GM21717 (cell line): ENCODE results near the gene VPS13A.
A peak's percentile ranks its signal among the peaks of the same experiment; 100 is the strongest.

Experiments
- ATAC-seq: cut with Tn5 transposase; IDR thresholded peaks from one replicate; pipeline ENCODE4 v1.9.1; 2021; ENCODE audit warnings: mild to moderate bottlenecking, moderate library complexity; ENCODE audit not compliant: unreplicated experiment

Gene VPS13A

DNA sequence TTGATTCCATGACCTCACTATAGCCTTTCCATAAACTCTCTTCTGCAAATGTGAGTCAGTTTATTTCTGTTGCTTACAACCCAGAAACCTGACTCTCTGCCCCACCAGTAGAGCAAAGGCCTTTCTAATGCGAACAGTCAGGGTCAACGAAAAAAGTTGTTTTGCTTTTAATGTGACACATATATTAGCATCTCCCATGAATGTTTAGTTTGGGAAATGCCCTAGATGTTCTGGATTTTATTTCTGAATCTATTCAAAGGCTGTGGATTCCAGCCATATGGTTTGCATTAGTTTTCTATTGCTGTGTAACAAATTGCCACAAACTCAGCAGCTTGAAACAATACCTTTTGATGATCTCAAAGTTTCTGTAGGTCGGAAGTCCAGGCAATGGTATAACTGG, 277.3 kb downstream of the VPS13A start:
- no peak for ATAC-seq

DNA sequence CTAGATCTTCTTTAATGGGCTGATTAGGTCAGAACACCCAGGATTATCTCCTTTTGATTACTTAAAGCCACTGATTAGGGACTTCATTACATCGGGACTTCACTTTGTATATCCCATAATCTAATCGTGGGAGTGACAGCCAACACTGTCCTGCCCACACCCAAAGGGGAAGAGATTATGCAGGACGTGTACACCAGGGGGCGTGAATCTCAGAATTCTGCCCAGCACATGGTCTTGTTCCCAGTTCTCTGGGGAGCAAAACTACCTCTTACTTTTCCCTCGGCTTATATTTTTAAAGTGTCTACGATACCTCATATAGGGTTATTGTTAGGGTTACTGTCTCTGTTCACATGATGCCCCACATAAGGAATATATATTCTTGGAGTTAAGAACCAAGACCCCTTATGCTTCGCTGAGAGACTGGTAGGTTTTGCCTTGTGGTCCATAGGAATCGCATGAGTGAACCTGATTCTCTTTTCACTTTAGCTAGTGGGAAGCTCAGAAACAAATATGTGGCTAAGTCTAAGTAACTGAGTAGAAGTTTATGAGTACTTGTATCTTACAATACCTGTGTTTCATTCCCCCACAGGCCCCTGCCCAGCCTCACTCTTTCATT, 278.1 kb downstream of the VPS13A start:
- peak; percentile 56 for ATAC-seq

DNA sequence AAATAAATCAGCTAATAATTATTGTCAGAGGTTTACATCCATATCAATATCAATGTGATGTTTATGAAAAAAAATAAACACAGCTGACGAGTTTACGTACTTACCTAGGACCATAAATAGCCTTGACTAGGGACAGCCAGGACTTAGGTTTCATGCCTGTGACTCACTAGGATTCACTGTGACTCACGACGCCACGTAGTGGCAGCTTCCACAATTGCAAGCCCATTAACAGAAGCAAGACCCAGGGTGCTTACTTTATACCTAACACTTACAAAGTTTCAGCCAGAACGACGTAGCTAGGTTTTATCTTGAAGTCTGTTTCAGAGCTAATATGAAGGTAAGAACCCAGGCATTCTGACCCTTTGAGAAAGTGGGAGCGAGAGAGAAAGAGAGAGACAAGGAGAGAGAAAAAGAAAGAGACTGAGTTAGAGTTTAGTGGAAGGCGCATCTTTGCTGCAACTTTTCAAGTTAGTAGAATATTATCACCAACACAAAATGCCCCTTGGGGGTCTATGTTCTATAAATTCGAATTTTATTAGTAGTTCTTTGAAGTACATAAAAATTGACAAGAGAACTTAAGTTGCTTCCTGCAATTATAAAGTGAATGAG, 279.6 kb downstream of the VPS13A start:
- peak; percentile 83 for ATAC-seq

DNA sequence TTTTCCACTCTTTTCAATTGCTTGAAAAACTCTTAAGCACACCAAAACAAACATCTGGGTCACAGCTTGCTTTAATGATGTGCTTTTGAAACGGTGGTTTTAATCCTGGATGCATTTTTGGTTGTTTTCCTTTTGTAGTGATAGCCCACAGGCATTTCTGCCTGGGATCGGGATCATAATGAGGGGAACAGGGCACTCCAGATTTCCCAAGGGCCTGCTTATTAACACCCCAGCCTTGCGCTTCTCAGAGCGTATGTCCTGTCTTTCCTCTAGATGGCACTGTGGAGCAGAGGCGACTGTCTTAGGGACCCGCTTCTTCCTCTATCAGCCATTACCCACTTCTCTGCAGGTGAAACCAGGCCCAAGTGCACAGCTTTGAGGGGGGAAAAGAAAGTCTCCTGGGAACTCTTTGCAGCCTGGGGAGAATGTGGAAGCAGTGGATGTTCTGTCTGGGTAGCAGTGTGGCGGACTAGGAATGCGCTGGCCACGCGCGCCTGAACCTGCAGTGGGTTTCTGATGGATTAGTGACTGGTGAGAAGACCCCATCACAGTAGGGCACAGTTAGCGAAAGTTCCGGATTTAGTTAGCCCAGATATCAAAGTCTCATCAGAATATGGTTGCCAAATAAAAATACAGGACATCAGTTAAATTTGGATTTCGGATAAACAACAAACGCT, 280.7 kb downstream of the VPS13A start:
- ATAC-seq, result peak; percentile 82

GRCh38 chr9:77460938-77461337, 283.6 kb downstream of the VPS13A start:
- ATAC-seq, result no peak

- ATAC-seq, result no peak
Observed at GRCh38 chr9:77462066-77462465, 284.7 kb downstream of the VPS13A start.

- ATAC-seq, result no peak
Observed at GRCh38 chr9:77463151-77463550, 285.8 kb downstream of the VPS13A start.

DNA sequence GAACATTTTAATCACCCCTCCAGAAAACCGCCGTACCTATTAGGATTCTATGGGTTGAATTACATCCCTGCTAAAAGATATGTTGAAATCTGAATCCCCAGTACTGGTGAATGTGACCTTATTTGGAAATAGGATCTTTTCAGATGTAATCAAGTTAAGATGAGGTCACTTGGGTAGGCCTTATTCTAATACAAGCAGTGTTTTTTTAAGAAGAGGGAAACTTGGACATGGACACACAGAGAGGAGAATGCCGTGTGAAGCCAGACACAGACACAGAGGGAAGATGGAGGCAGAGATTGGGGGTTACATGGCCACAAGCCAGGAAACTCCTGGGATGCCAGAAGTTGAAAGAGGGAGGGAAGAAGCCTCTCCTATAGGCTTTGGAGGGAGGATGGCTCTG, 287.3 kb downstream of the VPS13A start:
- no peak for ATAC-seq

DNA sequence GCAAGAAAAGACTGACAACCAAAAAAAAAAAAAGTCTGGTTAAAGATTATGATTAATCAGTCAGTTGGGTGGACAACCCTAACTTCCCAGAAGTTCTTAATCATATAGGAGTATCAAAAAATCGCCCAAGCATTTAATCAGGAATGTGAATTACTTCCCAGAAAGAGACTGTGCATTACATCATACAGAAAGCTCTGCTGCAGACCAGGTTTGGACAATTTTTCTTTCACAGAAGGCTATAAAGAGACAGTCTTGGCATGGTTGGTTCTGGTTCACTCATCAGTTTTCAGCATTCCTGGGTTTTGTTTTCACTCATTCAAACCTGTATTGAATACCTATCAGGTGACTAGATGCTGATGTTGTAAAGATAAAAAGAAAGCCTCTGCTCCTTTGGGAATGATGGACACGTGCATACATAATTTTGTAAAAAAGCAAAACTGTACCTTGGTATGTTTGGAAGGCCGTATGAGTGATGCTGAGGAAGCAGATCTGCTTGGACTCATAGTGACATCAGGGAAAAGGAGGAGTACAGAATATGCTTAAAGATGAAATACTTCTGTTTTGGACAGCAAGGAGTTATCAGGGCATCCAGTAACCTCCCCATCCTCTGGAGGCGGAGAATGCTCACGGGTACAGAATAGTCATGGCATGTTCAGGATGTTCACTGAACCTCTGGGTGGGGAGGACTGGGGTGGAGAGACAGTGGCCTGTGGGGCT, 292.3 kb downstream of the VPS13A start:
- no peak for ATAC-seq
